K562 (cell line): ENCODE data around the gene STK32C. TPM values are rescaled to one million over a fixed set of nuclear protein-coding genes. Genes with fewer than 3 reads are reported as not detected.

ENCODE experiments used
- ATAC-seq: fragments of 200-7000 bp; cut with Tn5 transposase; 3 replicates; pipeline ENCODE4 v1.9.1; 2020; ENCODE audit warnings: moderate library complexity
- BruUV-seq: library from RNA; stranded (reverse); fragments of 400-500 nt; replicated peaks from 2 replicates; lab custom pipeline; 2021; lab: Mats Ljungman, UMichigan
- CTCF ChIA-PET: fragments of 300-600 bp; formaldehyde crosslinking; extraction: SDS; loops from one replicate; lab custom pipeline; 2021; ENCODE audit warnings: low intra/inter-chr PET ratio; lab: Yijun Ruan, JAX
- POLR2A ChIA-PET: fragments of 300-600, 350-650 bp; sonication (Branson Sonifier 250); formaldehyde crosslinking; extraction: SDS; loops from one replicate; lab custom pipeline; 2021; ENCODE audit warnings: antibody characterized with exemption, inconsistent platforms; lab: Yijun Ruan, JAX
- DNase-seq, 4 experiments: peaks; one replicate each; pipeline versions ENCODE4 v3.0.0 to v3.0.0-alpha.2; 2011 to 2018; ENCODE audit warnings: low spot score in 3 of 4, mixed read lengths in 3 of 4; ENCODE audit errors: extremely low read depth in 1 of 4
- FAIRE-seq: peaks from 2 replicates; lab custom pipeline; 2011; peaks lifted over from hg19 to GRCh38; lab: Jason Lieb, UNC
- H2AFZ ChIP-seq: 2 replicates; pipeline ENCODE4 v1.6.0; 2011; ENCODE audit warnings: low read depth, low read length, control low read depth, inconsistent platforms
- H3K27ac ChIP-seq: fragments of 200-600 bp; 3 replicates; pipeline ENCODE4 v1.8.0; 2011; ENCODE audit warnings: low read depth, mild to moderate bottlenecking, control low read depth, inconsistent platforms, low read length, moderate library complexity, mixed read lengths; ENCODE audit errors: extremely low read depth
- H3K27me3 ChIP-seq, 2 experiments: fragments of 300-600 bp in 1 of 2; 2 replicates in 1 of 2; 3 replicates in 1 of 2; pipeline versions ENCODE4 v1.6.0 to v1.8.0; 2011; ENCODE audit warnings: inconsistent platforms in 2 of 2, low read length in 2 of 2, mild to moderate bottlenecking in 1 of 2, mixed read lengths in 1 of 2, moderate library complexity in 1 of 2; ENCODE audit not compliant: control insufficient read depth in 2 of 2, insufficient read depth in 2 of 2
- H3K36me3 ChIP-seq: fragments of 300-600 bp; 3 replicates; pipeline ENCODE4 v1.8.0; 2011; ENCODE audit warnings: mild to moderate bottlenecking, low read length, inconsistent platforms; ENCODE audit not compliant: control insufficient read depth, insufficient read depth
- H3K4me1 ChIP-seq, 2 experiments: fragments of 200-600 bp in 1 of 2; replicated peaks in 1 of 2; 2 replicates in 1 of 2; 3 replicates in 1 of 2; pipeline versions ENCODE4 v1.5.1 to v1.8.0; 2011; ENCODE audit warnings: inconsistent platforms in 2 of 2, low read length in 2 of 2, mild to moderate bottlenecking in 1 of 2, mixed read lengths in 1 of 2, moderate library complexity in 1 of 2; ENCODE audit not compliant: control insufficient read depth in 2 of 2, insufficient read depth in 2 of 2
- H3K4me2 ChIP-seq: 2 replicates; pipeline ENCODE4 v1.6.1; 2011; ENCODE audit warnings: low read length, control low read depth, inconsistent platforms, mixed read lengths; ENCODE audit not compliant: insufficient read depth
- H3K4me3 ChIP-seq: fragments of 200-600 bp; sonication (generic), shearing (Covaris generic); 2 replicates; pipeline ENCODE4 v1.5.1; 2016; ENCODE audit warnings: control low read depth, inconsistent platforms
- H3K79me2 ChIP-seq: fragments of 200-600 bp; 3 replicates; pipeline ENCODE4 v1.8.0; 2011; ENCODE audit warnings: low read length, inconsistent platforms; ENCODE audit not compliant: control insufficient read depth, insufficient read depth
- H3K9ac ChIP-seq, 2 experiments: 2 replicates each; pipeline versions ENCODE4 v1.6.0 to v1.6.1; 2011; ENCODE audit warnings: low read depth in 2 of 2, low read length in 2 of 2, control low read depth in 1 of 2, inconsistent platforms in 1 of 2, mild to moderate bottlenecking in 1 of 2, mixed read lengths in 1 of 2; ENCODE audit not compliant: insufficient read depth in 1 of 2
- H3K9me1 ChIP-seq: one replicate; pipeline ENCODE4 v1.6.0; 2011; ENCODE audit warnings: inconsistent platforms, mild to moderate bottlenecking, low read length, moderate library complexity; ENCODE audit not compliant: control insufficient read depth, insufficient read depth
- H3K9me3 ChIP-seq: replicated peaks from 2 replicates; pipeline ENCODE4 v1.5.1; 2011; ENCODE audit warnings: low read depth, low read length, inconsistent platforms; ENCODE audit not compliant: control insufficient read depth, insufficient read depth
- H4K20me1 ChIP-seq: replicated peaks from 2 replicates; pipeline ENCODE4 v1.6.1; 2011; ENCODE audit warnings: low read length, inconsistent platforms, mixed read lengths; ENCODE audit not compliant: control insufficient read depth, insufficient read depth
- HMGN3 ChIP-seq: IDR thresholded peaks from 2 replicates; pipeline ENCODE4 v1.6.1; 2011; ENCODE audit warnings: borderline replicate concordance, low read depth, mild to moderate bottlenecking, mixed read lengths, low read length; ENCODE audit not compliant: insufficient read length; ENCODE audit errors: extremely low read depth
- JUN ChIP-seq, 2 experiments: sonication (generic) in 1 of 2; formaldehyde crosslinking in 1 of 2; IDR thresholded peaks; 2 replicates each; pipeline versions ENCODE4 v1.6.1 to v1.8.0; 2012 to 2022; ENCODE audit warnings: borderline replicate concordance in 2 of 2, mild to moderate bottlenecking in 2 of 2, improper control_type of control experiment in 1 of 2, low read depth in 1 of 2, low read length in 1 of 2, missing genetic modification reagents in 1 of 2
- MBD2 ChIP-seq: sonication (generic); IDR thresholded peaks from 2 replicates; pipeline ENCODE4 v1.6.1; 2016; ENCODE audit warnings: low read depth, borderline replicate concordance
- ZKSCAN3 ChIP-seq: fragments of 250-450 bp; sonication (Bioruptor Pico); IDR thresholded peaks from 2 replicates; pipeline ENCODE4 v1.4.0; 2020
- ZNF224 ChIP-seq: sonication (generic); formaldehyde crosslinking; IDR thresholded peaks from 2 replicates; pipeline ENCODE4 v1.8.0; 2022; ENCODE audit warnings: mild to moderate bottlenecking, missing genetic modification reagents
- ZNF644 ChIP-seq: fragments of 200-800 bp; sonication (Bioruptor generic); IDR thresholded peaks from 2 replicates; pipeline ENCODE4 v1.6.1; 2016; ENCODE audit warnings: low read depth, missing genetic modification characterization, missing compliant biosample characterization
- WGBS: fragments of 100-300 bp; shearing (Covaris generic); methylation state at CpG from one replicate; pipeline ENCODE4 v1.1.6; 2016; ENCODE audit warnings: low coverage, mixed read lengths; ENCODE audit not compliant: insufficient coverage; ENCODE audit errors: missing lambda C conversion rate; 5-methylcytosine and 5-hydroxymethylcytosine counted together
- in situ Hi-C: fragments of 300-500 bp; cut with MboI; formaldehyde crosslinking; loops from 4 replicates; pipeline ENCODE4 v1.15.0; 2018; ENCODE audit warnings: inconsistent platforms, mixed read lengths
- intact Hi-C: fragments of 100-400 bp; cut with micrococcal nuclease; formaldehyde crosslinking; loops from 2 replicates; pipeline ENCODE4 v1.14.2; 2022
- polyA plus RNA-seq, 8 experiments: library from polyadenylated mRNA; depleted of rRNA in 4 of 8; stranded (reverse) in 5 of 8; unstranded in 3 of 8; fragments of >200 nt; fragmentation: Nextera tagmentation in 2 of 8; fragmentation: Illumina TruSeq in 1 of 8; extraction: Ambion mirVana in 2 of 8; extraction: Trizol in 1 of 8; gene quantifications; 2 replicates each; pipeline versions ENCODE4 v1.2.1 to v1.2.3, GENCODE V29; 2011 to 2014; ENCODE audit warnings: inconsistent platforms in 1 of 8, missing spikeins in 1 of 8
- total RNA-seq, 7 experiments: library from RNA; depleted of rRNA in 6 of 7; stranded (reverse); fragments of >200 nt in 6 of 7; fragmentation: Illumina TruSeq in 2 of 7; extraction: Trizol in 2 of 7; gene quantifications; 2 replicates each; pipeline versions ENCODE4 v1.2.1 to v1.2.3, GENCODE V29; 2011 to 2021; ENCODE audit warnings: low replicate concordance in 1 of 7
- TF ChIP-seq, protein P1 (sequence below): IDR thresholded peaks from 2 replicates; pipeline ENCODE4 v1.6.1; 2014; ENCODE audit warnings: antibody characterized with exemption
- TF ChIP-seq, protein P2 (sequence below): fragments of 450-650 bp; IDR thresholded peaks from 2 replicates; pipeline ENCODE4 v1.6.1; 2016; ENCODE audit warnings: low read depth, mild to moderate bottlenecking, moderate library complexity
- TF ChIP-seq, protein P3 (sequence below), 2 experiments: fragments of 150-350 bp in 1 of 2; IDR thresholded peaks; 2 replicates each; pipeline ENCODE4 v1.6.1; 2012 to 2016; ENCODE audit warnings: low read depth in 2 of 2, low read length in 2 of 2, mild to moderate bottlenecking in 1 of 2, moderate library complexity in 1 of 2
- TF ChIP-seq, protein P4 (sequence below), 2 experiments: fragments of 450-650 bp in 1 of 2; sonication (generic) in 1 of 2; formaldehyde crosslinking in 1 of 2; IDR thresholded peaks in 1 of 2; conservative IDR thresholded peaks in 1 of 2; 2 replicates each; pipeline versions ENCODE4 v1.6.1 to v1.8.1; 2016 to 2023; ENCODE audit warnings: mild to moderate bottlenecking in 2 of 2, moderate library complexity in 2 of 2, inconsistent platforms in 1 of 2, missing genetic modification reagents in 1 of 2

The STK32C gene
- total and polyA plus RNA-seq, 9 of the 15 experiments (the other 6 are each of a cell fraction or from before 2014, with no cell fraction given) = 1.5 to 20.9 (median 6.5) TPM

DNA sequence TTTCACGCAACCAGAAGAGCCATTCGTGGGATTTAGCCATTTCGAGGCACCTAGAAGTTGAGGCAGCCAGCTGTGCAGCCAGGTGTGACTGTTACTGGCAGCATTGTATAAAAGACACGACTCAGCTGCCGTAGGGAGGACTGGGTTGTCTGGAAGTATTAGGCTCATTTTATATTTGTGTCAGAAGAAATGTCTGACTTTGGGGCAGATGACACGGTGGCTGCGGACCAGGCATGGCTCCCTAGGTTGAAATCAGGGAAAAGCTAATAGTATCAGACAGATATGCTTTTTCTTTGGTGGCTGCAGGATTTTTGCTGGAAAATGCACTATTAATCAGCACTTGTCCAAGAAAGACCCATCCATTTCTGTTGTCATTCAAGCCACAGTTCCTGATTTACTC, 125.2 kb downstream of the STK32C start (continued):
- TF ChIP-seq, protein P1, sequence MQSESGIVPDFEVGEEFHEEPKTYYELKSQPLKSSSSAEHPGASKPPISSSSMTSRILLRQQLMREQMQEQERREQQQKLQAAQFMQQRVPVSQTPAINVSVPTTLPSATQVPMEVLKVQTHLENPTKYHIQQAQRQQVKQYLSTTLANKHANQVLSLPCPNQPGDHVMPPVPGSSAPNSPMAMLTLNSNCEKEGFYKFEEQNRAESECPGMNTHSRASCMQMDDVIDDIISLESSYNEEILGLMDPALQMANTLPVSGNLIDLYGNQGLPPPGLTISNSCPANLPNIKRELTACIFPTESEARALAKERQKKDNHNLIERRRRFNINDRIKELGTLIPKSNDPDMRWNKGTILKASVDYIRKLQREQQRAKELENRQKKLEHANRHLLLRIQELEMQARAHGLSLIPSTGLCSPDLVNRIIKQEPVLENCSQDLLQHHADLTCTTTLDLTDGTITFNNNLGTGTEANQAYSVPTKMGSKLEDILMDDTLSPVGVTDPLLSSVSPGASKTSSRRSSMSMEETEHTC = no peak
- TF ChIP-seq, protein P2, sequence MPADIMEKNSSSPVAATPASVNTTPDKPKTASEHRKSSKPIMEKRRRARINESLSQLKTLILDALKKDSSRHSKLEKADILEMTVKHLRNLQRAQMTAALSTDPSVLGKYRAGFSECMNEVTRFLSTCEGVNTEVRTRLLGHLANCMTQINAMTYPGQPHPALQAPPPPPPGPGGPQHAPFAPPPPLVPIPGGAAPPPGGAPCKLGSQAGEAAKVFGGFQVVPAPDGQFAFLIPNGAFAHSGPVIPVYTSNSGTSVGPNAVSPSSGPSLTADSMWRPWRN = no peak
- no peak for TF ChIP-seq JUN (IDR thresholded peaks at IDR 0.05; ENCODE audit: borderline replicate concordance, low read depth, low read length)
- no peak for TF ChIP-seq JUN (CRISPR knock-in tag; IDR thresholded peaks at IDR 0.05; ENCODE audit: borderline replicate concordance)

DNA sequence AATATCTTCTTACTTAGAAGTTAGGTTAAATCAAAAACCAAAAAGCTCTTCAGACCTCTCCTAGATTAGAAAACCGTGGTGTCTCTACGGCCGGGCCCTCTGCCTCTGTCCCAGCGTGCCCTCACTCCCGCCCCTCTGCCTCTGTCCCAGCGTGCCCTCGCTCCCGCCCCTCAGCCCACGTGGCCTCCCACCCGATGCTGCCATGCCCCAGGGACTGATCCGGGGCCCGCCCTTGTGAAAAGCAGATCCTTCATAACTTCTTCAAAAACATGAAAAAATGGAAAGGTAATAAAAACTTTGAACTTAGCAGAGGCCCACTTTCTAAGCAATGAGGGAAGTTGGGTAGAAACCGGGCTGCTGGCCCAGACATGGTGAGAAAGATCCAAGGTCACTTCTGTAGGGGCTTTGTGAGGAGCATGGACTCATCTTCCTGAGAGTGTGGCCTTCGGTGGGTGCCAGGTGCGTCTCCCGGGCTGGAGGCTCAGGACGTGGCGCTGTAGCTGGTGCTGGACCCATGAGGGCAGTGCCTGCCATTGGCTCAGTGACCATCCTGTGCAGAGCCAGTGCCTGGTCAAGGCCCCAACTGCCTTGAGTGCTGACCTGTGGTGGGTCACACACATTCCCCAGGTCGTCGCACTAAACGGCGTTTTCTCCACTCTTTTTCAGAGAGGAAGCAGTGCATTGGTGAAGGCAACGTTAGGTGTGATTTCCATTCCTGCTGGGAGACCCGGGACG, 125.9 kb downstream of the STK32C start:
- H3K79me2 ChIP-seq = no peaks in the 10 kb centered on the region
- ChIA-PET CTCF (no interaction called here), POLR2A (interaction anchor here (0.6 kb wide), 1 partner anchor 198 kb away, joined by 3 read pairs; no protein-coding TSS in a partner anchor)
- H3K4me3 ChIP-seq = no peak overlapping the region
- peaks cover 0 to 15% of the 10 kb centered on the region in 2 experiments; a peak in 2 of 5 replicates for H3K4me1 ChIP-seq
- DNase-seq (no peak), ATAC-seq (no peak), FAIRE-seq (no peak)
- no peak overlapping the region for H3K27ac ChIP-seq
- H4K20me1 ChIP-seq = no peaks in the 10 kb centered on the region
- H3K36me3 ChIP-seq = no peaks in the 10 kb centered on the region
- no peak overlapping the region for H3K4me2 ChIP-seq
- in situ Hi-C loops (no loop called here), intact Hi-C loops (no loop called here)
- BruUV-seq = no TSS peak
- H2AFZ ChIP-seq = no peak overlapping the region
- peaks cover 2 to 25% of the 10 kb centered on the region in 2 experiments; a peak in 2 of 5 replicates for H3K27me3 ChIP-seq
- 0% methylated on average over 22 of the region's 25 CpGs for WGBS
- no peaks in the 10 kb centered on the region for H3K9me3 ChIP-seq
- H3K9me1 ChIP-seq = no peaks in the 10 kb centered on the region
- no peak for TF ChIP-seq ZNF644
- TF ChIP-seq, protein P3, sequence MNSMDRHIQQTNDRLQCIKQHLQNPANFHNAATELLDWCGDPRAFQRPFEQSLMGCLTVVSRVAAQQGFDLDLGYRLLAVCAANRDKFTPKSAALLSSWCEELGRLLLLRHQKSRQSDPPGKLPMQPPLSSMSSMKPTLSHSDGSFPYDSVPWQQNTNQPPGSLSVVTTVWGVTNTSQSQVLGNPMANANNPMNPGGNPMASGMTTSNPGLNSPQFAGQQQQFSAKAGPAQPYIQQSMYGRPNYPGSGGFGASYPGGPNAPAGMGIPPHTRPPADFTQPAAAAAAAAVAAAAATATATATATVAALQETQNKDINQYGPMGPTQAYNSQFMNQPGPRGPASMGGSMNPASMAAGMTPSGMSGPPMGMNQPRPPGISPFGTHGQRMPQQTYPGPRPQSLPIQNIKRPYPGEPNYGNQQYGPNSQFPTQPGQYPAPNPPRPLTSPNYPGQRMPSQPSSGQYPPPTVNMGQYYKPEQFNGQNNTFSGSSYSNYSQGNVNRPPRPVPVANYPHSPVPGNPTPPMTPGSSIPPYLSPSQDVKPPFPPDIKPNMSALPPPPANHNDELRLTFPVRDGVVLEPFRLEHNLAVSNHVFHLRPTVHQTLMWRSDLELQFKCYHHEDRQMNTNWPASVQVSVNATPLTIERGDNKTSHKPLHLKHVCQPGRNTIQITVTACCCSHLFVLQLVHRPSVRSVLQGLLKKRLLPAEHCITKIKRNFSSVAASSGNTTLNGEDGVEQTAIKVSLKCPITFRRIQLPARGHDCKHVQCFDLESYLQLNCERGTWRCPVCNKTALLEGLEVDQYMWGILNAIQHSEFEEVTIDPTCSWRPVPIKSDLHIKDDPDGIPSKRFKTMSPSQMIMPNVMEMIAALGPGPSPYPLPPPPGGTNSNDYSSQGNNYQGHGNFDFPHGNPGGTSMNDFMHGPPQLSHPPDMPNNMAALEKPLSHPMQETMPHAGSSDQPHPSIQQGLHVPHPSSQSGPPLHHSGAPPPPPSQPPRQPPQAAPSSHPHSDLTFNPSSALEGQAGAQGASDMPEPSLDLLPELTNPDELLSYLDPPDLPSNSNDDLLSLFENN (IDR thresholded peaks at IDR 0.05; ENCODE audit: low read depth in 2 of 2, low read length in 2 of 2) = no peak
- TF ChIP-seq ZKSCAN3 (CRISPR knock-in tag) = no peak
- TF ChIP-seq HMGN3 = no peak
- TF ChIP-seq MBD2 = no peak
- TF ChIP-seq ZNF224 (CRISPR knock-in tag) = no peak
- TF ChIP-seq, protein P4, sequence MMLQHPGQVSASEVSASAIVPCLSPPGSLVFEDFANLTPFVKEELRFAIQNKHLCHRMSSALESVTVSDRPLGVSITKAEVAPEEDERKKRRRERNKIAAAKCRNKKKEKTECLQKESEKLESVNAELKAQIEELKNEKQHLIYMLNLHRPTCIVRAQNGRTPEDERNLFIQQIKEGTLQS (IDR thresholded peaks at IDR 0.05) = no peak
- TF ChIP-seq, protein P4 (CRISPR knock-in tag; conservative IDR thresholded peaks at IDR 0.05) = no peak
- no peak overlapping the region for H3K9ac ChIP-seq
